Muscle layer of colon (tissue), 2 donors: ENCODE data around the gene RAD54L.
"Not testable (repeated sequence)": the region's sequence is repeated elsewhere in the genome, so short reads cannot be mapped to it uniquely, and the experiment has no call there.

Experiments used
- H3K27ac ChIP-seq: one replicate; pipeline ENCODE4 v1.7.0; 2013; ENCODE audit warnings: low read depth, mild to moderate bottlenecking, low read length, moderate library complexity
- H3K27me3 ChIP-seq, 2 donors: one replicate each; pipeline ENCODE4 v1.7.0; 2013; ENCODE audit warnings: low read length in 2 of 2, mild to moderate bottlenecking in 2 of 2; ENCODE audit not compliant: insufficient read depth in 2 of 2, control insufficient read depth in 1 of 2
- H3K36me3 ChIP-seq: one replicate; pipeline ENCODE4 v1.7.0; 2013; ENCODE audit warnings: mild to moderate bottlenecking, low read length; ENCODE audit not compliant: insufficient read depth
- H3K4me1 ChIP-seq: one replicate; pipeline ENCODE4 v1.7.0; 2013; ENCODE audit warnings: mild to moderate bottlenecking, low read length; ENCODE audit not compliant: insufficient read depth
- H3K4me3 ChIP-seq, 2 donors: one replicate each; pipeline ENCODE4 v1.7.0; 2013; ENCODE audit warnings: low read length in 2 of 2, low read depth in 1 of 2, mild to moderate bottlenecking in 1 of 2, moderate library complexity in 1 of 2
- H3K9ac ChIP-seq: one replicate; pipeline ENCODE4 v1.7.0; 2013; ENCODE audit warnings: low read length
- H3K9me3 ChIP-seq: one replicate; pipeline ENCODE4 v1.7.0; 2013; ENCODE audit warnings: mild to moderate bottlenecking, low read length
- donor health status: abdominal sarcoma.
- donor health status: Adenocarcinoma of cecum.

The RAD54L gene

GRCh38 chr1:46243831-46244230 lies 3.7 kb upstream of the RAD54L start:
- not testable (repeated sequence) for H3K9ac ChIP-seq, H3K27ac ChIP-seq, H3K4me3 ChIP-seq, H3K36me3 ChIP-seq, H3K4me1 ChIP-seq, H3K27me3 ChIP-seq, H3K9me3 ChIP-seq

- Histone ChIP-seq H3K9me3 (no peaks in the 10 kb centered on the region), H3K4me1 (peaks cover 7% of the 10 kb centered on the region), H3K27me3 (no peaks in the 10 kb centered on the region), H3K36me3 (no peaks in the 10 kb centered on the region), H3K27ac (no peak overlapping the region), H3K9ac (no peak overlapping the region), H3K4me3 (no peak overlapping the region)
These were observed 2.7 kb upstream of the RAD54L start for GRCh38 chr1:46244656-46245371.

GRCh38 chr1:46246136-46246535 lies 1.4 kb upstream of the RAD54L start:
- H3K9me3 ChIP-seq, H3K27ac ChIP-seq, H3K4me3 ChIP-seq, H3K36me3 ChIP-seq, H3K4me1 ChIP-seq, H3K9ac ChIP-seq, H3K27me3 ChIP-seq: not testable (repeated sequence)

- H3K4me3 ChIP-seq: peak overlapping the region; percentile 35 to 85
- peaks cover 7% of the 10 kb centered on the region for H3K4me1 ChIP-seq
- H3K9me3 ChIP-seq: no peaks in the 10 kb centered on the region
- H3K27me3 ChIP-seq: no peaks in the 10 kb centered on the region
- H3K36me3 ChIP-seq: no peaks in the 10 kb centered on the region
- H3K27ac ChIP-seq: no peak overlapping the region
- H3K9ac ChIP-seq: peak overlapping the region; percentile 22
These were observed 771 bp upstream of the RAD54L start for GRCh38 chr1:46246548-46247435.

- Histone ChIP-seq H3K9me3 (no peaks in the 10 kb centered on the region), H3K36me3 (no peaks in the 10 kb centered on the region), H3K27ac (no peak overlapping the region), H3K4me3 (peak overlapping the region; percentile 59 to 76), H3K9ac (no peak overlapping the region), H3K27me3 (no peaks in the 10 kb centered on the region), H3K4me1 (peaks cover 7% of the 10 kb centered on the region)
These were observed 758 bp downstream of the RAD54L start for GRCh38 chr1:46248122-46248920.

GRCh38 chr1:46254668-46255067 lies 7.1 kb downstream of the RAD54L start:
- no peak overlapping the region for H3K9ac ChIP-seq
- H3K9me3 ChIP-seq: no peaks in the 10 kb centered on the region
- no peak overlapping the region for H3K4me3 ChIP-seq
- H3K36me3 ChIP-seq: no peaks in the 10 kb centered on the region
- no peak overlapping the region for H3K27ac ChIP-seq
- no peaks in the 10 kb centered on the region for H3K27me3 ChIP-seq
- no peaks in the 10 kb centered on the region for H3K4me1 ChIP-seq

- Histone ChIP-seq H3K4me3 (no peak overlapping the region), H3K36me3 (no peaks in the 10 kb centered on the region)
These were observed 9.0 kb downstream of the RAD54L start for GRCh38 chr1:46256523-46256922.

GRCh38 chr1:46262508-46262907 lies 14.9 kb downstream of the RAD54L start:
- Histone ChIP-seq H3K9me3 (no peaks in the 10 kb centered on the region), H3K36me3 (no peaks in the 10 kb centered on the region), H3K4me3 (no peak overlapping the region), H3K9ac (no peak overlapping the region), H3K27ac (no peak overlapping the region), H3K27me3 (no peaks in the 10 kb centered on the region), H3K4me1 (no peaks in the 10 kb centered on the region)

More at GRCh38 chr1:46256523-46256922, 9.0 kb downstream of the RAD54L start:
- Histone ChIP-seq H3K9ac (no peak overlapping the region), H3K27ac (no peak overlapping the region), H3K9me3 (no peaks in the 10 kb centered on the region), H3K4me1 (no peaks in the 10 kb centered on the region), H3K27me3 (no peaks in the 10 kb centered on the region)

GRCh38 chr1:46263146-46263545 lies 15.6 kb downstream of the RAD54L start:
- no peak overlapping the region for H3K9ac ChIP-seq
- H3K9me3 ChIP-seq: no peaks in the 10 kb centered on the region
- no peak overlapping the region for H3K4me3 ChIP-seq
- no peak overlapping the region for H3K27ac ChIP-seq
- H3K4me1 ChIP-seq: no peaks in the 10 kb centered on the region
- no peaks in the 10 kb centered on the region for H3K27me3 ChIP-seq
- no peaks in the 10 kb centered on the region for H3K36me3 ChIP-seq

- H3K36me3 ChIP-seq: no peaks in the 10 kb centered on the region
- no peaks in the 10 kb centered on the region for H3K9me3 ChIP-seq
- H3K4me3 ChIP-seq: no peak overlapping the region
- no peak overlapping the region for H3K27ac ChIP-seq
- H3K4me1 ChIP-seq: no peaks in the 10 kb centered on the region
- H3K9ac ChIP-seq: no peak overlapping the region
- no peaks in the 10 kb centered on the region for H3K27me3 ChIP-seq
These were observed 21.0 kb downstream of the RAD54L start for GRCh38 chr1:46268578-46268977.
